AML-193 (cell line): Measurements from ENCODE around the gene DNAJC13.

ENCODE experiments used
- DNase-seq, 2 experiments: peaks; one replicate each; lab custom pipeline; 2025; lab: John Stamatoyannopoulos, UW

The DNAJC13 gene

GRCh38 chr3:132486099-132486498, 68.8 kb downstream of the DNAJC13 start:
- no peak for DNase-seq

GRCh38 chr3:132488151-132488550, 70.8 kb downstream of the DNAJC13 start:
- DNase-seq: no peak

GRCh38 chr3:132499071-132499470, 81.8 kb downstream of the DNAJC13 start:
- no peak for DNase-seq

DNA sequence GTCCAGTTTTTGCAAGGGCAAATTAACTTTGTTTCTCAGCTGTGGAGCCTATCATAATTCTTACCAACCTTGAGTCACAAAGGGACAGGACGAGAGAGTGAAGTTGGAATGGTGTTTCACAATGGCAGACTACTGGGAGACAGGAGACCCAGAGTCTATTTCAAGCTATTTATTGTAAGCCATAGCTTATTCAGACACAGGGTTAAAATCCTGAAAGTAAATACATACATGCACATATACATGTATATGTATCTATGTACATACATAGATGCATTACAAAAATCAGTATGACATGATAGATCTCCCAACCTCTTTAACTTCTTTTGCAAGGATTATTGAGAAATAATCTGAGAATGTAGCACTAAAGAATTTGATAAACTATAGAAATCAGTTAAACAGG, 86.3 kb downstream of the DNAJC13 start:
- DNase-seq: no peak

DNA sequence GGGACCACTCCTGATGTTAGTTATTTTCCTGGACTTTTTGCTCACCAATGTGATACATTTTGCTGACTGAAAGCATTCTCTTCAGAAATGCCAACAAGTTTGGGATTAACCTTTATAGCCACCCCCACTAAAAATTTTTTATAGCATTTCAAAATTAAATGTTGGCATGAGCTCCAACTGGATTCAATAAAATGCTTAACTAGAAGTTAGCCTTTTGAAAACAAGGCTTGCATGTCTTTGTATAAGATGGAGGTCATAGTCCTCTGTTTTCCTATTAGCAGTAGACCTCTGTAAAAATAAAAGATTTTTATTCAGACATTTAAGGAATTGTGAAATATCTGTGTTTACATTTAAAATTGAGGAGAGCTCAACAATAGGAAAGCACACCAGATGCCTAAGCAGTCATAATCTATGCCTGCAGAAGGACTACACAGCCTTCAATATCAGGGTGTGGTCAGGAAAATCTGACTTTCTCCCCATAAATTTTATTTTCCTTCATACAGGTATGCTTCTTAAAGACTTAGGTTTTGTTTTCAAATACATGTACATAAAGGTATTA, 87.2 kb downstream of the DNAJC13 start:
- DNase-seq: no peak

DNA sequence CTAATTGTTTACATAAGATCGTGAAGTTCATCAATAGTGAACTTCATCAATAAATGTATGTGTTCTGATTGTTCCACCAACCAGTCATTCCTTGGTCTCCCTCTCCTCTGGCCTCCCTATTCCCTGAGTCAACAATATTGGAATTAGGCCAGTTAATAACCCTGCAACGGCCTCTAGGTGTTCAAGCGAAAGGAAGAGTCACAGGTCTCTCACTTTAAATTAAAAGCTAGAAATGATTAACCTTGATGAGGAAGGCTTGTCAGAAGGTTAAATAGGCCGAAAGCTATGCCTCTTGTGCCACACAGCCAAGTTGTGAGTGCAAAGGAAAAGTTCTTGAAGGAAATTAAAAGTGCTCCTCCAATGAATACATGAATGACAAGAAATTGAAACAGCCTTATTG, 90.4 kb downstream of the DNAJC13 start:
- DNase-seq: no peak

DNA sequence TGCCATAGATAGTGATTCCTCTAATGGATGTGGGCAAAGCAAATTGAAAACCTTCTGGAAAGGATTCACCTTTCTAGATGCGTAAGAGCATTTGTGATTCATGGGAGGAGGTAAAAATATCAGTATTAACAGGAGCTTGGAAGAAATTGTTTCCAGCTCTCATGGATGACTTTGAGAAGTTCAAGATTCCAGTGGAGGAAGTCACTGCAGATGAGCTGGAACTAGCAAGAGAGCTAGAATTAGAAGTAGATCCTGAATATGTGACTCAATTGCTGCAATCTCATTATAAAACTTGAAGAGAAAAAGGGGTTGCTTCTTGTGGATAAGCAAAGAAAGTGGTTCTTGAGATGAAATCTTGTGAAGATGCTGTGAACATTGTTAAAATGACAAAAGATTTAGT, 91.8 kb downstream of the DNAJC13 start:
- no peak for DNase-seq

- DNase-seq: no peak
These were observed 92.2 kb downstream of the DNAJC13 start for GRCh38 chr3:132509506-132509905.

DNA sequence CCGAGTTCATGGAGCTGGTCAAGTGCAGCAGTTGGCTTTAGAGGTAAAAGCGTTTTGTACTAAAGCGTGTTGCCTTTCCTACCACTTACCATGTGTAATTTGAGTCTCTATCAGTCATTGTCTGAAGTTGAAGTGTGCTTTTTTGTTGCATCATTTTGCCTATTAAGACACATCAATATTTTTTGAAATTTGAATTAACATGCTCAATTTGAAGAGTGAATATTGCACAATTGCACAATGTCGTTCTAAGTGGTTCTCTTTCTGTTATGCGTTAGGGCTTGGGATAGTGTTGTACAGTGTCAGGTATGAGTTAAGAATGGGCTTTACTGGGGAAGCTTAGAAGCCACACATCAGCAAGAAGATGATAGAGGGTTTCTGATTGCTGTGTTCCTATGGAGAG, 95.8 kb downstream of the DNAJC13 start:
- no peak for DNase-seq

DNA sequence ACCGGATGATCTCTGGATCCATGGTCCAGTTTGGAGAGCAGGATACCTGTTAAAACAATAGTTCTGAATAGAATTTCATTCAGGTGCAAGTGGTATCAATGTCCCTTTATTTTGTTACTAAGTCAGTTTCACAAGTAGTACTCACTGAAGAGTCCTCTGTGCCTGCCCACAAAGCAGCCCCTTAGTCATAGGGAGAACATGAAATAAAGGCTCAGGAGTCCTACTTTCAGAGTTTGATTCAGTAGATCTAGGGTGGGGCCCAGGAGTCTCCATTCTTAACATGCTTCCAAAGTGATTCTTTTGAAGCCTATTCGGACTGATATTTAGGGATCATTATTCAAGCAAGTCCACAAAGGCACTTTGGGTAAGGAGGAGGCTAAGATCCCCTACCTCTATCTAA, 100.0 kb downstream of the DNAJC13 start:
- no peak for DNase-seq

DNA sequence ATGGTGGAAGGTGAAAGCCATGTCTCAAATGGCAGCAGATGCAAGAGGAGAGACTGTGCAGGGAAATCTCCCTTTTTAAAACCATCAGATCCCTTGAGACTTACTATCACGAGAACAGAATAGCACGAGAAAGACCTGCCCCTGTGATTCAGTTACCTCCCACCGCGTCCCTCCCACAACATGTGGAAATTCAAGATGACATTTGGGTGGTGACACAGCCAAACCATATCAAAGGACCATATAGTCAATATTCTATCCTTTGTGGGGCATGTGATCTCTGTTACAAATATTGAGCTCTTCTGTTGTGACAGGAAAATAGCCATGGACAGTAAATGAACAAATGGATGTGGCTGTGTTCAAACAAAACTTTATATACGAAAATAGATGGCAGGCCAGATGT, 102.6 kb downstream of the DNAJC13 start:
- no peak for DNase-seq

DNA sequence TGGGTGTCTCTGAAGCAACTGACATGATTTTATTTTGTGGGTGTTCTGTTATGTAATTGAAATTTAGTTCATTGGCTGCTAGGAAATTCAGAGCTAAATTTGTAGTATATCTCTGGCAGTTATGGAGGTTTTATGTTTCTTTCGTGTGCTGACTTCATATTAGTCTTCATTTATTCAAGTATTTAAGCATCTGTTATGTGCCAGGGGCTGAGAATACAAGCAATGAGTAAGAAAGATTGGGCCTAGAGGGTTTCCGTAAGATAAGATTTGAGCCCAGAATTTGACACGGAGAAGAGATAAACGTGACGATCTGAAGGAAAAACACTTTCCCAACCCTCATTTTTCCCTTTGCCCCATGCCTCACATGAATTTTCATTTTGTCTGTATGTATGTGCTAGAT, 104.6 kb downstream of the DNAJC13 start:
- no peak for DNase-seq

- no peak for DNase-seq
These were observed 105.1 kb downstream of the DNAJC13 start for GRCh38 chr3:132522353-132522752.

DNA sequence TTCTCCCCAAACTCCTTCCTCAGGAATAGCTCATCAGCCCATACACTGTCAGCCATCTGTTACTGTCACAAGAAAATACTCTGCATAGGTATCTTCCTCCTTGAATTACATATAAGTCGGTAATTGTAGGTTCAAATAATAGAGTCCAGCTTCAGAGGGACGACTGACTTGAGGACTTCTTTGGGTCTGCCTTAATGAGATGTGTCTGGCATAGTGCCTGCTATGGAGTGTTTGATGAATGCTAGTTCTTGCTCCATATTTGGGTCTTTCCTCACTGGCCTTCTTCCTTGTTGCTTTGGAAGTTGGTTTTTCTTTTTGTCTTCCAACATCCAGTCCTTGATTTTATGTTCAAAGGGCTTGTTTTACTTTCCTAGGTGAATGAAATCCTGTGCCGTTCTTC, 113.3 kb downstream of the DNAJC13 start:
- no peak for DNase-seq

DNA sequence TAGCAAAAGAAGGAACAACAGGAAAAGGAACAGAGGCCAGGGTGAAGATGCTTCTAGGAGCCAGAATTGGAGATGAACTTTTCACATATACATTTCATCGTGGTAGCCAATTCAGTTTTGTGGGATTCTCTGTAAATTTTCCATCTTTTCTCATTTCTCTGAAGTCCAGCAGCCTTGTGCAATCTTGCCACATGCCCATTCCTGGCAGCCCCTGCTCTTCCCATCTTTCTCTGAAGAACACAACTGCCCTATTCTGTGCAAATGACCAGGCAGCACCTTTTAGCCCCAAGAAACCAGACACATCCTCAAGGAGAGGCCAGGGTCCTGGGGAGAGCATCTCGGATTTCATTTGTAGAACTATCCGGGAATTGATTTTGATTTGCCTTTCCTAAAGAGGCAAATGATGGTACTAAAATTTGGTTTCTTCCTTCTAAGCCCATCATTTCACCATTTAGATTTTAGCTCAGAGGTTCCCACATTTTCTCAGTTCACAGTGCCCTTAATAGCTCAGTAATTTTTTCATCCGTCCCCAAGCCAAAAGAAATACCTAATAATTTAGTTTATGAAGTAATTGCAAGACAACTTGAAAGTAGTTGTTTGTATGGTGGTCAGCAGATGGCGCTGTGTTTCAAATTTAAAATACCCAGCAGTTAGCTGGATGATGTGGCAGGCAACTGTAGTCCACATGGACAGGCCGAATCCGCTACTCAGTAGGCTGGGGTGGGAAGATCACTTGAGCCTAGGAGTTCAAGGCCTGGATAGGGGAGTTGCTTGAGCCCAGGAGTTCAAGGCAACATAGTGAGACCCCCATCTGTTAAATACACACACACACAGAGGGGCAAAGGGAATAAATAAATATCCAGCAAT, 118.5 kb downstream of the DNAJC13 start:
- DNase-seq: peak; percentile 77 to 84

GRCh38 chr3:132536442-132537153, 119.3 kb downstream of the DNAJC13 start:
- no peak for DNase-seq

GRCh38 chr3:132537297-132537696, 120.0 kb downstream of the DNAJC13 start:
- no peak for DNase-seq

GRCh38 chr3:132538072-132538471, 120.8 kb downstream of the DNAJC13 start:
- no peak for DNase-seq

DNA sequence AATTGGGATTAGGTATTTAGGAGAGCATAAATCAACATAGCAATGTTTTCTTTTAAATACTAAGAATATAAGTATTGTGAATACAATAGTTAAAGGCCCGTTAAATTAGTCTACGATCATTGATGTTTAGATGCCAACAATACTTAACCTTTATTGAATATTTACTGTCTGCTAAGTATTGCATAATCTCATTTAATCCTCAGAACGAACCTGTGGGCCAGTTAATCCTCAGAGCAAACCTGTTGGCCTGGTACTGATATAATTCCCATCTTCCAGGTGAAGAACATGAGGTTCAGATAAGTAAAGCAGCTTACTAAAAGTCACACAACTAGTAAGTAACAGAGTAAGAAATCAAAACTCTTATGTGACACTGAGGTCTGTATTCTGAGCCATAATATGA, 122.4 kb downstream of the DNAJC13 start:
- DNase-seq: no peak

GRCh38 chr3:132542577-132542976, 125.3 kb downstream of the DNAJC13 start:
- no peak for DNase-seq

DNA sequence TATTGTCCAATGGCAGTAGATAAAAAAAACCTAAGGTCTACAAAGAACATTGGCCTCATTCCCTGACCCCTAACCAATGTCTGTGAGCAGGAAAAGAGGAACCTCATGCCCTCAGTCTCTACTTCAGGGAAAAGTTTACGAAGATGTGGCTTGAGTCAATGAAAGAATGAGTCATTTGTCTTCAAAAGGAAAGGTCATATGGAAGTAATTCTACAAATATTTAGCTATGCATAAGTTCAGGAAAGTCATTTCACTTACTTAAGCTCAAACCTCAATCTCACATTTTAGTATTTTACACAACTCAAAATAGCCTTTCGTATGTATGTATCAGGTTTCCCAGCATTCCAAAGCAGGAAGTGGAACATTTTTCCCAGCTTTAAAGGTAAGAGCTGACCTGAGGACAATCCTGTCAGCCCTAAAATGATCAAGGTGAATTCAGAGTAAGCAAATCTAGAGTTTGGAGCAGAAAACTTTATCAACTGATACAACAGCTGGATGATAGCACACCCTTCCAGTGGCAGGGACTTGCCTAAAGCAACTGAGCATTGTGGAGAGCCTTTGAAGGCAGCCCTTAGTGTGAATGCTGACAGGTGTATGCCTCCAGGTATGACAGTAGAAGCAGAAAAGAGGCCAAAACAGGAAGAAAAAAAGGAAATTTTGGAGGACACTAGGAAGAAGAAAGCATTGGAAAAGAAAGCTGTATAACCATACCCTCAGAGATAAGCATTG, 125.9 kb downstream of the DNAJC13 start:
- DNase-seq: peak; percentile 62 to 71

DNA sequence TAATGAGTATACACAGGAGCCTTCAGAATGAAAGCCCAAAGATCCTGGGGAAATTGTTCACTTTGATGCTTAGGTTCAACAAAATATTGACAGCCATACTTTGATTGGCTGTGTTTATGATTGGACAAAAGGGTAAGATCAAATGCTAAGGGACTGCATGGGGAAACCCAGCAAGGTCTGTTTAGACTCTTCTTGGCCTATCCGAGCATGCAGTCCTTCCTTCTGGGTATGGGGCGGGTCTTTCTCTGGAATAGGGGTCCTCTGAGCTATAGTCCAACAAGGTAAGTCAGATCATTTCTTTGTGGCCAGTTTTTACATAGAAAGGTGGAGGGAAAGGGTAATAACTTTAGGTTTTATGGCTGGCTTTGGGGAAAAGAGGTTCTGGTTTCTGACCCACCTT, 126.8 kb downstream of the DNAJC13 start:
- no peak for DNase-seq
